Middle frontal gyrus (tissue), 1 donor: ENCODE results near the gene ACYP2.
"Not testable (repeated sequence)": the region's sequence is repeated elsewhere in the genome, so short reads cannot be mapped to it uniquely, and the experiment has no call there.

ENCODE experiments used
- DNase-seq: peaks from one replicate; pipeline ENCODE4 v3.0.0-alpha.2; 2015; ENCODE audit warnings: low spot score; ENCODE audit errors: extremely low spot score

The ACYP2 gene

DNA sequence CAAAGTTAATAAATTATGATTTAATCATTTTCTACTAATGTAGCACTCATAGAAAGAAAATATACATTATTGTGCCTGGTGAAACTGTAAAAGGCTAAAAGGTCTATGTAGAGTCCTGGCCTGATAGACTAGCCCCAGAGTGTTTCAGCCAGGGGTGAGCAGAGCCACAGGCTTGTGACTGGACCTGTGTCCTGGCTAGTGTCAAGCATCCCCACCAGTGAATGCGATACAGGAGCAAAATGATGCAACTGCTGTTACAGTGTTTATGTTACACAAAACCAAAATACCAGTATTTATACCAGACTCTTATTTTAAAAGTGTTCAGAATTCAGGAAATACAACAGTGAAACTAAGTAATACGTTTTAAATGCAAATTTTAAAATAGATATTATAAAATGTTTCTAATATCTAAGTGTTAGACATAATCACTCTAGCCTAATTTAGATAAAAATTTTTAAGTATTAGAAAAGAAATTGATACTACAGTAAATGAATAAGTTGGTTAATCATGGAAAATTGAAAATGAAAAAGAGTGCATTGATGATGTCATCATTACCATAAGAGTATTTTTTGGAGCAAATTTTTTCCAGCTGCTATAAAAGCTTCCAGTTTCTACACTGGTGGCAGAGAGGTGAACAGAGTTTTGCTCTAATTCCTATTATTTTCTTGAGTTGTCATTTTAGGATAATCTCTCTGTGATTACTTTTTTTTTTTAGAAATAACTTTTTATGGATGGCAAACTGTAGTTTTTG lies 146.8 kb downstream of the ACYP2 start:
- DNase-seq, result no peak

DNA sequence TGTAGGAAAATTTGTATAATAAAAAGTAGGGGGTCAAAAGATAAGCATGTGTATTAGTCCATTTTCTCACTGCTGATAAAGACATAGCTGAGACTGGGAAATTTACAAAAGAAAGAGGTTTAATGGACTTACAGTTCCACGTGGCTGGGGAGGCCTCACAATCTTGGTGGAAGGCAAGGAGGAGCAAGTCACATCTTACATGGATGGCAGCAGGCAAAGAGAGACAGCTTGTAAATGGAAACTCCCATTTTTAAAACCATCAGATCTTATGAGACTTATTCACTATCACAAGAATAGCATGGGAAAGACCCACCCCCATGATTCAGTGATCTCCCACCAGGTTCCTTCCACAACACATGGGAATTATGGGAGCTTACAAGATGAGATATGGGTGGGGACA lies 149.7 kb downstream of the ACYP2 start:
- DNase-seq, result not testable (repeated sequence)

GRCh38 chr2:54267577-54267976 lies 152.2 kb downstream of the ACYP2 start:
- no peak for DNase-seq

DNA sequence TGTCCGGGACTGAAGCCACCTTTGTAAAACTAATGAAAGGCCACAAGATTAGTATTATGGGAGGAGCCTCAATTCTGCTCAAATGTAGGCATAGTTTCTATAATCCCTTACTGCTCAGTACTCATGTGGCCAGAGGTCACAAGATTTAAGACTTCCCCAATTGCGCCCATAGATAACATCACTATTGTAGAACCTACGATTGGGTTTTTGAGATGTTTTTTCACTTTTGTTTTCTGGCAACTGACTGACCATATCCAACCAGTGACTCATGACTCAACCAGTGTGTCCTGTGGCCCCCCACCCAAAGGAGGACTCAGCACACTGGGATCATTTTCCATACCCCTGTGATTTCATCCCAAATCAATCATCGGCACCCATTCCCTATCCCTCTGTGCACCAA lies 155.8 kb downstream of the ACYP2 start:
- DNase-seq, result no peak

GRCh38 chr2:54271843-54272627 lies 156.6 kb downstream of the ACYP2 start:
- DNase-seq, result no peak

GRCh38 chr2:54274781-54275242 lies 159.4 kb downstream of the ACYP2 start:
- DNase-seq, result peak; percentile 12

DNA sequence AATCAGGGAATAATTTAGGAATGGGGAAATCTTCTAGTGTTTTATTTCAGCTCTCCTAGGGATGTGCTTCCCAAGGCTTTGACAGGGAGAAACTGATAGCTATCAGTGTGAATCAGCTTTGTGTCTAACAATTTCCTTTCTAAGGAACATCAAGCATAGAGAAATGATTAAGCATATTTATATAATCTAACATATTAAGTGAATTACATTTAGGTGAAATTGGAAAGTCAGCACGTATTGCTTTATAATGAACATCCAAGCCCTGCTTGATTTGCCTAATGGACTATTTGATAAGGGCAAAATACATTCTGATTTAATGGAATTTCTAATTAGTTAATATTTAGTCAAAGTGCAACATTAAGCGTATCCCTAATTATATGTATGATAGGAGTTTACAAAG lies 160.1 kb downstream of the ACYP2 start:
- DNase-seq, result no peak

GRCh38 chr2:54279385-54279784 lies 164.0 kb downstream of the ACYP2 start:
- DNase-seq, result no peak

DNA sequence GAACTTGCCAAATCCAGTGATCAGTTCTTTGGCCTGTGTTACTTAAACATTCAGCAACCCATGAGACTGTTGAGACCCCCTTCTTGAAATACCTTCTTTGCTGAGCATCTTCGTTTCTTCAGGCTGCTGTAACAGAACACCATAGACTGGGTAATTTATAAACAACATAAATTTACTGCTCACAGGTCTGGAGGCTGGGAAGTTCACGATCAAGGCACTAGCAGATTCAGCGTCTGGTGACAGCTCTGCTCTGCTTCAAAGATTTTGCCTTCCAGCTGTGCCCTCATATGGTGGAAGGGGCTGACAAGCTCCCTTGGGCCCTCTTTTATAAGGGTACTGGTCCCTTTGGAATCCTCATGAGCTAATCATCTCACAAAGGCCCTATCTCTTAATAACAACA lies 169.4 kb downstream of the ACYP2 start:
- no peak for DNase-seq

DNA sequence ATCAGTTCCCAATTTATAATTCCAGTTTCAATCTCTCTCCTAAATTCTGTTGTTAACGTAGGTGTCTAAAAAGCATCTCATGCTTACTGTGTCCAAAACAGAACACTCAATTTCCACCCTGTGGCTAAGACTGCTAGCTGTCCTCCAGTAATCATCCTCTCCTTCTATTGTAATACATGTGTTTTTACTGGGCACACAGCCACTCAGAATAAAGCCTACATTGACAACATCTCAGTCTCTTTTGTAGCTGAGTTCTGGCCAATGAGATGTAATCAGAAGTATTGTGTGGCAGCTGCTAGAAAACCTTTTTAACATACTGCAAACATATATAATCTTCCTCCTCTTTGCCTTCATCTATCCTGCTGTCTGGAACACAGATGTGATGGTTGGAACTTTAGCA lies 170.0 kb downstream of the ACYP2 start:
- no peak for DNase-seq

DNA sequence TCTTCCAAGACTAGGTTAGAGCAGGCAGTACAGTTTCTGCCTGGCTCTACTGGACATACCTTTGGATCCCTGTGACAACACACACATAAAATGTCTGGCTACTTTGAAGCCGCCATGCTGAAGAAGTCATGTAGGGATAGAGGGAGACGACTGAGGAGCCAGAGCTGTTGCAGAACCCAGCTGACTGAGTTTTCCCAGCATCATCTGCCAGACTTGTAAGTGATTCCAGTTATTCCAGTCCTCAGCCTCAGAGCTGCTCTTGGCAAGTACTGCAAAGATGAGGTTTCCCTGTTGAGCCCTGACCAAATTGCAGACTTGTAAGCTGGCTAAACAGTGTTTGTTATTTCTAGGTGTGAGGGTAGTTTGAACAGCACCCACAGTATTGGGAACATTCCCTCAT lies 172.1 kb downstream of the ACYP2 start:
- no peak for DNase-seq

DNA sequence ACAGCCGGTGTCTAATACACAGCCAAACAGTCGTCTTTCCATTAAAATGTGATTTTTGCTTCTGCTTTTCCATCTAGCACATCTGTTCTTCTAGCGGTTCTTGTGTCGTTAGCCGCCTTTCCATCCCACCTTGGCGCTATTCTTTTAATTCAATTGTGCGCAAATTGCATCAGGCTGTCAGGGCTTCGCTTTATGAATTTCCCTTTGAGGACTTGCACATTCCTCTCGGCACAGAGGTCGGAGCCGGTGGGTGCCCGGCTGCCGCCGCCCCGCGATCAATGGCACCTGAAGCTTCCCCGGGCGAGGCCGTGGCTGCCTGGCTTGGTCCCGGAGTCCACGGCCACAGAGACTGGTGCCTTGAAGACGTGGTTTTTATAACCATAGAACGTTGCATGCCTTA lies 174.5 kb downstream of the ACYP2 start:
- DNase-seq, result no peak

DNA sequence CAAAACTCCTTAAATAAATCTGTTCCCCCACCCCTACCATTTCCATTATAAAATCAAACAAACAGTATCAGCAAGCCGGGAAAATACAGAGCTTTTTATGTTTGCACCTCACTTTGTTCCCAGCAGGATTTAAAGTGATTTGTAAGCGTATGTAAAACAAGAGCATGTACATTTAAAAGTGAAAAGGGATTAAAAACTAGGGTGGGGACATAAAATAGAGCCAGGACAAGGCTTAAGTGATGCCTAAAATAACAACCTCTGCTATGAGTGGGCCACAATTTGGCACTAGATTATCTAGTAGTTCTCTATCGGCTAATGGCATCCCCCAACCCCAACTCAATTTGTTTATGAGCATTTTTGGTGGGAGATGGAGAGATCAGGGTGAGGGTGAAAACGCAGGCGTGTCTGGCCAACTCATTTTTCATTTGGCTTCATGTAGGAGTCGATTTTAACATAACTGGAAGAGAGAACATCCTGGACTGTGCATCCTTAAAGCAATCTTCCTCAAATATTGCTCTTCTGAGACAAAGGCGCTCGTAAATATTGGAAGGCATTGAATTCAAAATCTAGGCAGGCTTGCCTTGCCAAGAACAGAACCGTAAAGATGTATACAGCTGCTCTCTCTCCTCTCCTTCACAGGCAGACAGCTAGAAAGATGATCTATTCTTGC lies 175.1 kb downstream of the ACYP2 start:
- no peak for DNase-seq

GRCh38 chr2:54294665-54295064 lies 179.2 kb downstream of the ACYP2 start:
- not testable (repeated sequence) for DNase-seq

GRCh38 chr2:54295911-54296310 lies 180.5 kb downstream of the ACYP2 start:
- no peak for DNase-seq

GRCh38 chr2:54298514-54298913 lies 183.1 kb downstream of the ACYP2 start:
- DNase-seq, result no peak

GRCh38 chr2:54303631-54304030 lies 188.2 kb downstream of the ACYP2 start:
- DNase-seq, result no peak

DNA sequence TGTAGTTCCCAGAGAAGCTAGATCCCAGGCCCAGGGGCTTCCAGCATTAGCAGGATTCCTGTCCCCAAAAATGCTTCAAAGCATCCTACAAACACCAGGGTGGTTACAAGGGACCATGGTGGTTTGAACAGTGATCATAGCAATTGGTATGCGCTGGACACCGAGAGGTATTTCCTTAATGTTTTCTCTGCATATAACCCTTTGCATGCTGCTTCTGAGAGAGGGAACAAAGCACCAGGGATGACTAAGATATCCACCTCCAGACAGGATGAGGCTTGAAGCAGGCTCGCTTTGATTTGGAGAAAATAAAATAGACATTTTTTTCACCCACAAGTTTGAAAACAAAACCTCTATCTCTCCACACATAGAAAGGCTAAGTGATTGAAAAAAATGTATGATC lies 191.1 kb downstream of the ACYP2 start:
- DNase-seq, result no peak

GRCh38 chr2:54308186-54308585 lies 192.8 kb downstream of the ACYP2 start:
- DNase-seq, result no peak

DNA sequence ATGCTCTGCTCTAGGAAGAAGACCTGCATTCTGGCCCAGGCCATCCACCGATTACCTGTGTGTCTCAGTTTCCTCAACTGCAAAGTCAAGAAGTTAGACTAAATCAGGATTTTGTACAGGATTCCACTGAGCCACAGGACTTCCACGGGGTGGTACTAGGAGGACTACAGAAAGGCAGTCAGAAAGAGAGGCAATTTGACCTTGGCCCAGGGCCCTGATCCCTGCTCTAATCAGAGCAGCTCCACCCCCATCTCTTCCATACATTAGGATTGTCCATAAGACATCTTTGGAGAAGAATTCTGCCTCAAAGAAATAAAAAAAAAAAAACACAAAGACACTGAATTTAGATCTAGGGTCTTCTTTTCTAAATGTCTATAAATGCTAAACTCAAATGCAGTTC lies 193.4 kb downstream of the ACYP2 start:
- no peak for DNase-seq

- DNase-seq, result no peak
These were observed 194.9 kb downstream of the ACYP2 start for GRCh38 chr2:54310311-54310710.

- no peak for DNase-seq
These were observed 195.5 kb downstream of the ACYP2 start for GRCh38 chr2:54310961-54311360.
